Parathyroid adenoma (tissue), 2 donors: ENCODE measurements around the gene PSRC1.
A peak's percentile ranks its signal among the peaks of the same experiment; 100 is the strongest.

Source experiments
- H2AFZ ChIP-seq: fragments of 300-600 bp; sonication (generic); one replicate; pipeline ENCODE4 v1.7.0; 2017; ENCODE audit warnings: antibody characterized with exemption, mild to moderate bottlenecking
- H3K27ac ChIP-seq: fragments of 300-600 bp; sonication (generic); one replicate; pipeline ENCODE4 v1.7.0; 2017
- H3K27me3 ChIP-seq: fragments of 300-600 bp; sonication (generic); one replicate; pipeline ENCODE4 v1.7.0; 2017; ENCODE audit warnings: low read length; ENCODE audit not compliant: control insufficient read depth, insufficient read depth
- H3K36me3 ChIP-seq: fragments of 300-600 bp; sonication (generic); one replicate; pipeline ENCODE4 v1.7.0; 2017; ENCODE audit warnings: low read length; ENCODE audit not compliant: control insufficient read depth, insufficient read depth
- H3K4me1 ChIP-seq: fragments of 300-600 bp; sonication (generic); one replicate; pipeline ENCODE4 v1.7.0; 2017; ENCODE audit warnings: control low read depth
- H3K4me2 ChIP-seq: fragments of 300-600 bp; sonication (generic); one replicate; pipeline ENCODE4 v1.7.0; 2017; ENCODE audit warnings: low read length
- H3K4me3 ChIP-seq: fragments of 300-600 bp; sonication (generic); one replicate; pipeline ENCODE4 v1.7.0; 2017; ENCODE audit warnings: low read depth, low read length
- H3K79me2 ChIP-seq: fragments of 300-600 bp; sonication (generic); one replicate; pipeline ENCODE4 v1.7.0; 2017; ENCODE audit warnings: control low read depth
- H3K9ac ChIP-seq: fragments of 300-600 bp; sonication (generic); one replicate; pipeline ENCODE4 v1.7.0; 2017; ENCODE audit warnings: mild to moderate bottlenecking
- H3K9me3 ChIP-seq: fragments of 300-600 bp; sonication (generic); one replicate; pipeline ENCODE4 v1.7.0; 2017; ENCODE audit warnings: low read length; ENCODE audit not compliant: control insufficient read depth
- CTCF ChIP-seq: fragments of 300-600 bp; sonication (generic); IDR thresholded peaks from one replicate; pipeline ENCODE4 v1.7.0; 2017; ENCODE audit warnings: antibody characterized with exemption, mild to moderate bottlenecking
- donor health status: primary hyperparathyroidism.

The PSRC1 gene

GRCh38 chr1:109251277-109252166 is 31.4 kb downstream of the PSRC1 start:
- peaks cover 4% of the 10 kb centered on the region for H3K4me1 ChIP-seq
- no peak overlapping the region for H3K4me2 ChIP-seq
- H3K79me2 ChIP-seq, result no peaks in the 10 kb centered on the region
- TF ChIP-seq CTCF, result no peak
- H2AFZ ChIP-seq, result no peak overlapping the region
- H3K36me3 ChIP-seq, result no peaks in the 10 kb centered on the region
- no peaks in the 10 kb centered on the region for H3K9me3 ChIP-seq
- no peak overlapping the region for H3K27ac ChIP-seq
- no peak overlapping the region for H3K4me3 ChIP-seq
- H3K27me3 ChIP-seq, result no peaks in the 10 kb centered on the region
- H3K9ac ChIP-seq, result no peak overlapping the region

- Histone ChIP-seq H3K27ac (no peak overlapping the region), H3K4me2 (peak overlapping the region; percentile 70), H2AFZ (no peak overlapping the region), H3K4me3 (no peak overlapping the region), H3K9ac (no peak overlapping the region), H3K36me3 (no peaks in the 10 kb centered on the region), H3K27me3 (no peaks in the 10 kb centered on the region), H3K79me2 (no peaks in the 10 kb centered on the region), H3K4me1 (peaks cover 4% of the 10 kb centered on the region), H3K9me3 (no peaks in the 10 kb centered on the region)
- TF ChIP-seq CTCF, result no peak
Observed at GRCh38 chr1:109250454-109251276, 32.3 kb downstream of the PSRC1 start.

GRCh38 chr1:109249654-109250401 is 33.1 kb downstream of the PSRC1 start:
- no peak overlapping the region for H3K4me3 ChIP-seq
- TF ChIP-seq CTCF, result no peak
- no peaks in the 10 kb centered on the region for H3K27me3 ChIP-seq
- no peak overlapping the region for H3K9ac ChIP-seq
- peak overlapping the region; percentile 70 for H3K4me2 ChIP-seq
- peaks cover 4% of the 10 kb centered on the region for H3K4me1 ChIP-seq
- H3K36me3 ChIP-seq, result no peaks in the 10 kb centered on the region
- no peak overlapping the region for H2AFZ ChIP-seq
- no peaks in the 10 kb centered on the region for H3K79me2 ChIP-seq
- H3K27ac ChIP-seq, result no peak overlapping the region
- no peaks in the 10 kb centered on the region for H3K9me3 ChIP-seq

GRCh38 chr1:109248797-109249629 is 33.9 kb downstream of the PSRC1 start, which contains the start of gene CELSR2:
Gene CELSR2 (plus strand): TSS chr1:109249539. CDS start chr1:109250080, 541 bp downstream.
- Histone ChIP-seq H3K4me3 (peak within 1 kb of the TSS; percentile 4), H3K36me3 (no peaks in the 10 kb centered on the region), H2AFZ (peak within 1 kb of the TSS; percentile 75), H3K79me2 (no peaks in the 10 kb centered on the region), H3K9ac (no peak within 1 kb of the TSS), H3K27ac (no peak within 1 kb of the TSS), H3K27me3 (no peaks in the 10 kb centered on the region), H3K4me1 (peaks cover 3% of the 10 kb centered on the region), H3K9me3 (no peaks in the 10 kb centered on the region), H3K4me2 (peak within 1 kb of the TSS; percentile 70)
- TF ChIP-seq CTCF, result no peak
